ENCODE measurements around the gene NMT1.

Gene NMT1

DNA sequence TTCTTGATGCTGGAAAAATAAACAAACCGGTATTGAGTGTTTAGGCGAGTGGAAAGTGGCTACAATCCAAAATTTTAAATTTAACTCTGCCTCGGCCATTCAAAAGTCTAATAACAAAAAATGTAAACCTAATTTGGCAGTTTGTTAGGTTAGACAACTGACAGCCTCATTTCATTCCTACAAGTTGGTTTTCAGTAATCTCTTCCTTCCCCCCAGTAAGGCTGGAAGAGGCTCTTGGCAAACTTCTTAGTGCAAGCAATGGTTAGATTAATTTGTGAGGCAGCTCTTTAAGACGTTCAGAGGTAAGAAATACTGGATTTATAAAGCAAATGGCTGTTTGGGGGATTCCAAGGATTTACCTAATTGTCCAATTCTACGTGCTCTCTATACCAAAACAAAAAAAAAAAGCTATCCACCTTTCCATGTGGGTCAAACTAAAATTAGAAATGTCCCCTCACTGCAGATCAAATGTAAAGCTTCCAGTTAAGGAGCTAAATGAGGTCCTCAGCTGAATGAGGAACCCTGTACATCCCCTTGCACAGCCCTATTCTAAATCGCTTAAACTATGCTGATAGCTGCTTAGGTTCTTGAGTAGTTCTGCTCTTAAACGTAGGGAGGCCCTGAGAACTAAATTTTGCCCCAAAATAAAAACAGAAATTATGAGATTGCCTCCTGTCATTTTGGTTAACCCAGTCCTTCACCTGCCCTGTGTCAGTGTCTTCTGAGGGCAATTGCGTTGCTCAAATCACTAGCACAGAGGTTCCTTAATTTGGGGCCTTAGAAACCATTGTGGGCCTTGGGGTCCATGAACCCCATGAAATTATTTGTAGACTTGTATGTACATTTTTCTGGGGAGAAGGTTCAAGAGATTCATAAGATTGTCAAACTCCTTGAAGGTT lies 90.0 kb downstream of the NMT1 start:
- no peak for DNase-seq (ENCODE audit: low read depth)

DNA sequence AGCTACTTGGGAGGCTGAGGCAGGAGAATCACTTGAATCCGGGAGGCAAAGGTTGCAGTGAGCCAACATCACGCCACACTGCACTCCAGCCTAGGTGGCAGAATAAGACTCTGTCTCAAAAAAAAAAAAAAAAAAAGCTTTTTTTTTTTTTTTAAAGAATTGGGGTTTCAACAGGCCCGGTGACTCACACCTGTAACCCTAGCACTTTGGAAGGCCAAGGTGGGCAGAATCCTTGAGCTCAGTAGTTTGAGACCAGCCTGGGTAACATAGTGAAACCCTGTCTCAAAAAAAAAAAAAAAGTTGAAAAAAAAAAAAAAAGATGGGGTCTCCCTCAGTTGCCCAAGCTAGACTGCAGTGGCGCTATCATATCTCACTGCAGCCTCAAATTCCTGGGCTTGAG lies 93.9 kb downstream of the NMT1 start:
- DNase-seq (ENCODE audit: low read depth): no peak

GRCh38 chr17:45155483-45155882 lies 94.4 kb downstream of the NMT1 start:
- DNase-seq (ENCODE audit: low read depth): no peak

GRCh38 chr17:45156242-45156641 lies 95.1 kb downstream of the NMT1 start:
- no peak for DNase-seq (ENCODE audit: low read depth)
